HG03280 (cell line): ENCODE data around the gene GRB10.
"Not testable (repeated sequence)": the region's sequence is repeated elsewhere in the genome, so short reads cannot be mapped to it uniquely, and the experiment has no call there.

ENCODE experiments used
- ATAC-seq: cut with Tn5 transposase; IDR thresholded peaks from one replicate; pipeline ENCODE4 v1.9.1; 2021; ENCODE audit warnings: mild to moderate bottlenecking, moderate library complexity; ENCODE audit not compliant: unreplicated experiment

The GRB10 gene

DNA sequence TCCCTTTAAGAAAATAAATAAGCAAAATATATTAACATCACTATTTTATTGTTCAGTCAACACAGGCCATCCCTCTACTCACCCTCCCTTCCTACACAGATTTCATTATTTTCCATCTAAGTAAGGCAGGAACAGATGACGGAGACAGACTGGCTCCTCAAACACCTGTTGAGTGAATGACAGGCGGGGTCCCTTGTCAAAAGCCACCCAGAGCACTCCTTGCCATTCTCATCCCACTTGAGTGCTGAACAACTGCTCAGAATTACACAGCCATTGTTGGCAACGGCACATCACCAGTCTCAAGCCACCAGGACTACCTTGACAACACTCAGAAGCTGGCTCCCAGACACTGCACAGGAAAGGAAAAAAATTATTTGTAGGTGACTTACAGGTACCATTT is 3.3 kb downstream of the GRB10 start:
- ATAC-seq = no peak

DNA sequence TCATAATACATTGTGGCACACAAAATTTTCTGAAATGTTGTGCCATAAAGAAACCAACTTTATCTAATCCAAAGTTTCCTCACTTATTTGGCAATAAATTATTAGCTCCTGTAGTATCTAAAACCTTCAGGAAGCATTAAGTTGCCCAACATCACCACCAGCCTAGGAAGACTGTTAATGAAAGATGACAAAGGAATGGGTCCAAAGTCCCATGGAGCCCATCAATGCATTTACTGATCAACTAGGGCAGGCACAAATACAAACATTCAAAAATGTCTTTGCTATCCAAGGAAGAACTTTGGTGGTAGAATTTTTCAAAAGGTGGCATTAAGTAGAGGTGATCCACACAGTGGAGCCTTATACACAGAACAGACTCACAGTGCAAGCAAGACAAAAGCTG is 4.5 kb downstream of the GRB10 start:
- ATAC-seq = no peak

- ATAC-seq = no peak
Observed at GRCh38 chr7:50775836-50776235, 6.9 kb downstream of the GRB10 start.

- ATAC-seq = no peak
Observed at GRCh38 chr7:50775231-50775630, 7.5 kb downstream of the GRB10 start.

DNA sequence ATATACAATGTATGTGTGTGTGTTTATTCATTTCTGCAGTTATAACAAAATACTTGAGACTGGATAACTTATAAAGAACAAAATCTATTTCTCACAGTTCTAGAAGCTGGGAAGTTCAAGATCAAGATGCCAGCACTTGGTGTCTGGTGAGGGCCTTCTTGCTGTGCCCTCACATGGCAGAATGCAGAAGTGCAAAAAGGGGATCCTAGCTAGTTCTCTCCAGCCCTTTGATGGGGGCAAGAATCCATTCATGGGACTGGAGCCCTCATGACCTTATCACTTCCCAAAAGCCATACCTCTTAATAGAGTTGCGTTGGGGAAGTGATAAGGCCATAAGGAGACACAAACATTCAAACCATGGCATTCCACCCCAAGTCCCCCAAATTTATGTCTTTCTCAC is 8.4 kb downstream of the GRB10 start:
- no peak for ATAC-seq

DNA sequence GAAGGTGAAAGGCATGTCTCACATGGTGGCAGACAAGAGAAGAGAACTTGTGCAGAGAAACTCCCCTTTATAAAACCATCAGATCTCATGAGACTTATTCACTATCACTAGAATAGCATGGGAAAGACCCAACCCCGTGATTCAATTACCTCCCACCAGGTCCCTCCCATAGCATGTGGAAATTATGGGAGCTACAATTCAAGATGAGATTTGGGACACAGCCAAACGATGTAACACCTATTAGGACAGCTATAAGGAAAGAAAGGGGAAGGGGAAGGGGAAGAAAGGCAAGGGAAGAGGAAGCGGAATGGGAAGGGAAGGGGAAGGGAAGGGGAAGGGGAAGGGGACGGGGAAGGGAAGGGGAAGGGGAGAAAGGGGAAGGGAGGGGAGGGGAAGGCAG is 9.6 kb downstream of the GRB10 start:
- ATAC-seq = not testable (repeated sequence)

- ATAC-seq = no peak
Observed at GRCh38 chr7:50771120-50772002, 11.3 kb downstream of the GRB10 start.

GRCh38 chr7:50768485-50769474 is 13.9 kb downstream of the GRB10 start:
- ATAC-seq = no peak

- ATAC-seq = no peak
Observed at GRCh38 chr7:50766849-50767207, 15.9 kb downstream of the GRB10 start.

- ATAC-seq = no peak
Observed at GRCh38 chr7:50766106-50766848, 16.4 kb downstream of the GRB10 start.

DNA sequence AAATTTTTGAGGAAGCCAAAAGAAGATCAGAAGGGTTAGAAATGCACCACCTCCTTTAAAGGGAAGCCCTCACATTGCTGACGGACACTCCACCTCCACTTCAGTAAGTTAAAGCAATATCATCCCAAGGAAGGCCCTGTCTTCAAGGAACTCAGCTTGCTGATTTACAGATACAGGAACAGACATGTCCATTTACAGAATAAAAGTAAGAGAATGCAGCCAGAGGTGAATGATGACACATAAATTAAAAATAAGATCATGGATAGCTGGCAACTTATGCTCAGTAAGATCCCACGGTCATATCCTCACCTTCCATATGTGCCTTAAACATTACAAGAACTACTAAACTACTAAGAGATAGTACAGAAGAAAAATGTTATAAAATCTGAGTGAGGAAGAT is 20.4 kb downstream of the GRB10 start:
- ATAC-seq = no peak

DNA sequence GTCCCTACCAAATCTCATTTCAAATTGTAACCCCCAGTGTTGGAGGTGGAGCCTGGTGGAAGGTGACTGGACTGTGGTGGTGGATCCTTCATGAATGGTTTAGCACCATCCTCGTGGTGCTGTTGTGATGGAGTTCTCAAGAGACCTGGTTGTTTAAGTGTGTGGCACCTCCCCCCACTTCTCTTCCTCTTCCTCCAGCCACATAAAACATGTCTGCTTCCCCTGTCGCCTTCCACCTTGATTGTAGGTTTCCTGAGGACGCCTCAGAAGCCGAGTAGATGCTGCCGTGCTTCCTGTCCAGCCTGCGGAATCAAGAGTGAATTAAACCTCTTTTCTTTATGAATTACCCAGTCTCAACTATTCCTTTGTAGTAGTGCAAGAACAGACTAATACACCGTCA is 21.0 kb downstream of the GRB10 start:
- no peak for ATAC-seq

- ATAC-seq = no peak
Observed at GRCh38 chr7:50757703-50758390, 24.8 kb downstream of the GRB10 start.

DNA sequence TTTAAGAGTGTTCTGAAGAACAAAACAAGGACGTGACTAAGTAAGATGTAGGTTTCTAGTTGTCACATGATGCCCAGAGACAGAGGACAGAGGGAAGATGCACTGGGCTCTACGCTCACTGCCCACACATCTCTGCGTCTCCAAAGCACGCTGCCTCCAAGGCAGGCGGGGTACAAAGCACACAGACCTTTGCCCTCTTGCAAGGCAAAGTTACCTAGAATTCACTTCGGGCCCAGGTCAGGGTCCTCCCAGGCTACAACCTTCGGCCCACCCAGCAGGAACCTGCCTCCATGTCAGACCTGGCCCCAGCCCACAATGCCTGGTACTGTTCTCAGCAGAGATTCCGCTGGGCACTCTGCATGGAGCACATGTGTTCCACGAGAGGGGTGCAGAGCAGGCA is 26.5 kb downstream of the GRB10 start:
- no peak for ATAC-seq

DNA sequence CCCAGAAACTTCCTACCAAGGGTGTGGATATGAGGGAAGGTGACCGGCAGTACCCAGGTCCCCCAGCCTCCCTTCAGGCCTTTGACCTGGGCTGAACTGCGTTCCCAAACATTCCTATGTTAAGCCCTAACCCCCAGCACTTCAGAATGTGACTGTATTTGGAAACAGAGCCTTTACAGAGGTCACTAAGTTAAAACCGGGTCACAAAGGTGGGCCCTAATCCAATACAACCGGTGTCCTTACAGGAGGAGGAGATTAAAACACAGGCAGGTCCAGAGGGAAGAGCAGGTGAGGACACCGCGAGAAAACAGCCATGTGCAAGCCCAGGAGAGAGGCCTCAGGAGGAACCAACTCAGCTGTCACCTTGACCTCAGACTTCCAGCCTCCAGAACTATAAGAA is 28.0 kb downstream of the GRB10 start:
- no peak for ATAC-seq

- no peak for ATAC-seq
Observed at GRCh38 chr7:50754241-50754640, 28.5 kb downstream of the GRB10 start.

- ATAC-seq = no peak
Observed at GRCh38 chr7:50752422-50752821, 30.3 kb downstream of the GRB10 start.

- no peak for ATAC-seq
Observed at GRCh38 chr7:50751146-50751545, 31.6 kb downstream of the GRB10 start.

GRCh38 chr7:50749896-50750295 is 32.8 kb downstream of the GRB10 start:
- ATAC-seq = no peak

GRCh38 chr7:50748472-50748871 is 34.2 kb downstream of the GRB10 start:
- no peak for ATAC-seq

- ATAC-seq = no peak
Observed at GRCh38 chr7:50745835-50746234, 36.9 kb downstream of the GRB10 start.
